A549 treated with RU486 at 1 μM for 4 hours (cell line): ENCODE results near the gene KANK2. TPM values are rescaled to one million over a fixed set of nuclear protein-coding genes. Genes with fewer than 3 reads are reported as not detected.

Experiments
- total RNA-seq: library from RNA; stranded (reverse); fragments of 200-300 nt; extraction: Qiagen RNA extraction; gene quantifications from 5 replicates; pipeline ENCODE4 v1.2.3, GENCODE V29; 2022; ENCODE audit warnings: low read depth

Gene KANK2
- 25.7 to 36.4 TPM (median 33.2 TPM) in 5 replicates for total RNA-seq

GRCh38 chr19:11197291-11198174 lies at the start of gene KANK2:
Gene KANK2, minus strand, starts transcription at chr19:11197545. Its CDS starts 3,034 bp downstream, at chr19:11194511.

GRCh38 chr19:11239377-11240000 lies 42.1 kb upstream of the KANK2 start, which contains the start of gene ANGPTL8:
Gene ANGPTL8, plus strand, starts transcription at chr19:11239619. Its CDS starts 19 bp downstream, at chr19:11239638.

GRCh38 chr19:11155373-11156120 lies 41.8 kb downstream of the KANK2 start, which contains the start of gene SPC24:
Gene SPC24, minus strand, starts transcription at chr19:11155782. Its CDS starts 6 bp downstream, at chr19:11155776.

Other genes with a start within 250 kb of the KANK2 start
- 7.6 to 11.8 TPM (median 9.1 TPM) in 5 replicates for gene SMARCA4, start 236.5 kb downstream of the KANK2 start, total RNA-seq
- gene LDLR, start 108.1 kb downstream of the KANK2 start, total RNA-seq, result 24.9 to 30.3 TPM (median 27.0 TPM) in 5 replicates
- gene SPC24, start 41.8 kb downstream of the KANK2 start, total RNA-seq, result 11.8 to 14.5 TPM (median 14.2 TPM) in 5 replicates
- gene ANGPTL8, start 42.1 kb upstream of the KANK2 start, total RNA-seq, result not detected in 5 replicates
- gene DOCK6, start 65.0 kb upstream of the KANK2 start, total RNA-seq, result 6.0 to 12.0 TPM (median 8.8 TPM) in 5 replicates
- not detected in 5 replicates for gene TSPAN16, start 98.6 kb upstream of the KANK2 start, total RNA-seq
- gene RAB3D, start 142.1 kb upstream of the KANK2 start, total RNA-seq, result 2.5 to 3.2 TPM (median 2.8 TPM) in 5 replicates
- gene TMEM205, start 148.7 kb upstream of the KANK2 start, total RNA-seq, result 95.9 to 133 TPM (median 114 TPM) in 5 replicates
- gene CCDC159, start 149.0 kb upstream of the KANK2 start, total RNA-seq, result 4.4 to 6.4 TPM (median 5.7 TPM) in 5 replicates
- 8.0 to 11.5 TPM (median 9.9 TPM) in 5 replicates for gene PLPPR2, start 157.9 kb upstream of the KANK2 start, total RNA-seq
- gene SWSAP1, start 177.1 kb upstream of the KANK2 start, total RNA-seq, result 1.7 to 3.4 TPM (median 2.2 TPM) in 5 replicates
- gene EPOR, start 186.8 kb upstream of the KANK2 start, total RNA-seq, result 3.6 to 5.5 TPM (median 5.1 TPM) in 5 replicates
- gene RGL3, start 221.8 kb upstream of the KANK2 start, total RNA-seq, result 0.85 to 2.0 TPM (median 1.7 TPM) in 5 replicates
- gene ODAD3, start 237.6 kb upstream of the KANK2 start, total RNA-seq, result 0.83 to 1.3 TPM (median 1.3 TPM) in 5 replicates
- gene PRKCSH, start 238.1 kb upstream of the KANK2 start, total RNA-seq, result 232 to 265 TPM (median 260 TPM) in 5 replicates